Neutrophil (primary cell): ENCODE data around the gene KLRC4.
"Not testable (repeated sequence)": the region's sequence is repeated elsewhere in the genome, so short reads cannot be mapped to it uniquely, and the experiment has no call there.

Experiments
- H3K27ac ChIP-seq: fragments of 200-600 bp; sonication (generic); 2 replicates; pipeline ENCODE4 v1.5.1; 2016; ENCODE audit warnings: mild to moderate bottlenecking, moderate library complexity
- H3K27me3 ChIP-seq: fragments of 200-600 bp; sonication (generic); 2 replicates; pipeline ENCODE4 v1.6.0; 2016; ENCODE audit warnings: mild to moderate bottlenecking
- H3K36me3 ChIP-seq: fragments of 200-600 bp; sonication (generic); 2 replicates; pipeline ENCODE4 v1.5.1; 2017
- H3K4me1 ChIP-seq, 2 experiments: fragments of 200-600 bp in 1 of 2; sonication (generic) in 1 of 2; 1 replicate in 1 of 2; 2 replicates in 1 of 2; pipeline versions ENCODE4 v1.5.1 to v1.6.1; 2013 to 2016; ENCODE audit warnings: low read depth in 1 of 2, low read length in 1 of 2, mild to moderate bottlenecking in 1 of 2, moderate library complexity in 1 of 2; ENCODE audit not compliant: control insufficient read depth in 1 of 2, insufficient read depth in 1 of 2
- H3K4me3 ChIP-seq, 2 experiments: fragments of 200-600 bp in 1 of 2; sonication (generic) in 1 of 2; 1 replicate in 1 of 2; 2 replicates in 1 of 2; pipeline ENCODE4 v1.5.1; 2013 to 2016; ENCODE audit warnings: low read depth in 1 of 2, low read length in 1 of 2, mild to moderate bottlenecking in 1 of 2, moderate library complexity in 1 of 2
- H3K9me3 ChIP-seq: fragments of 200-600 bp; sonication (generic); 2 replicates; pipeline ENCODE4 v1.5.1; 2016
- CTCF ChIP-seq: fragments of 200-600 bp; sonication (generic); IDR thresholded peaks from 2 replicates; pipeline ENCODE4 v1.5.1; 2016; ENCODE audit warnings: antibody characterized with exemption

KLRC4 gene

GRCh38 chr12:10389904-10390303, 19.7 kb downstream of the KLRC4 start, which contains the start of gene KLRK1:
Gene KLRK1, minus strand, starts transcription at chr12:10390041. Its CDS starts 1,231 bp downstream, at chr12:10388810.
- Histone ChIP-seq H3K9me3 (no peaks in the 10 kb centered on the region), H3K27me3 (peaks cover 74% of the 10 kb centered on the region), H3K4me3 (no peak within 1 kb of the TSS), H3K4me1 (no peaks in the 10 kb centered on the region), H3K36me3 (no peaks in the 10 kb centered on the region), H3K27ac (no peak within 1 kb of the TSS)
- no peak for TF ChIP-seq CTCF

GRCh38 chr12:10388624-10389413, 20.7 kb downstream of the KLRC4 start:
- Histone ChIP-seq H3K27ac (no peak overlapping the region), H3K27me3 (peaks cover 71% of the 10 kb centered on the region), H3K4me3 (no peak overlapping the region), H3K9me3 (no peaks in the 10 kb centered on the region), H3K4me1 (no peaks in the 10 kb centered on the region), H3K36me3 (no peaks in the 10 kb centered on the region)
- no peak for TF ChIP-seq CTCF

GRCh38 chr12:10387498-10387897, 22.1 kb downstream of the KLRC4 start:
- H3K27me3 ChIP-seq: peaks cover 58% of the 10 kb centered on the region
- H3K9me3 ChIP-seq, H3K4me3 ChIP-seq, H3K27ac ChIP-seq, H3K4me1 ChIP-seq, H3K36me3 ChIP-seq: not testable (repeated sequence)

- H3K4me1 ChIP-seq: no peaks in the 10 kb centered on the region
- no peak for TF ChIP-seq CTCF
- no peak overlapping the region for H3K27ac ChIP-seq
- H3K4me3 ChIP-seq: no peak overlapping the region
- H3K9me3 ChIP-seq: no peaks in the 10 kb centered on the region
- H3K27me3 ChIP-seq: peaks cover 52% of the 10 kb centered on the region
- H3K36me3 ChIP-seq: no peaks in the 10 kb centered on the region
Measured at GRCh38 chr12:10386857-10387256, 22.7 kb downstream of the KLRC4 start.

DNA sequence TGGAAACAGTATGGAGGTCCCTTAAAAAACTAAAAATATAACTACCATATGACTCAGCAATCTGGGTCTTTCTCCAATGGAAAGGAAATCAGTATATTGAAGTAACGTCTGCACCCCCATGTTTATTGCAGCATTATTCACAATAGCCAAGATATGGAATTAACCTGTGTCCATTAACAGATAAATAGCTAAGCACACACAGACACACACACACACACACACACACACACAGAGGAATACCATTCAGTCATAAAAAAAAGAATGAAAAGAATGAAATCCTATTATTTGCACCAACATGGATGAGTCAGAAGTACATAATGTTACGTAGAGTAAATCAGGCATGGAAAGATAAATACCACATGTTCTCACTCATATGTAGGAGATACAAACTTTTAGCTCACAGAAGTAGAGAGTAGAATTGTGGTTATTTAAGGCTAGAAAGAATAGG, 24.4 kb downstream of the KLRC4 start:
- Histone ChIP-seq H3K4me3 (no peak overlapping the region), H3K27me3 (peaks cover 36% of the 10 kb centered on the region), H3K9me3 (no peaks in the 10 kb centered on the region), H3K4me1 (no peaks in the 10 kb centered on the region), H3K36me3 (no peaks in the 10 kb centered on the region), H3K27ac (no peak overlapping the region)
- TF ChIP-seq CTCF: no peak

GRCh38 chr12:10384191-10384590, 25.4 kb downstream of the KLRC4 start:
- no peak overlapping the region for H3K4me3 ChIP-seq
- peaks cover 26% of the 10 kb centered on the region for H3K27me3 ChIP-seq
- TF ChIP-seq CTCF: no peak
- no peak overlapping the region for H3K27ac ChIP-seq
- no peaks in the 10 kb centered on the region for H3K36me3 ChIP-seq
- no peaks in the 10 kb centered on the region for H3K4me1 ChIP-seq
- H3K9me3 ChIP-seq: no peaks in the 10 kb centered on the region
